ENCODE measurements around the gene CDH22.
A peak's percentile ranks its signal among the peaks of the same experiment; 100 is the strongest.

Gene CDH22

DNA sequence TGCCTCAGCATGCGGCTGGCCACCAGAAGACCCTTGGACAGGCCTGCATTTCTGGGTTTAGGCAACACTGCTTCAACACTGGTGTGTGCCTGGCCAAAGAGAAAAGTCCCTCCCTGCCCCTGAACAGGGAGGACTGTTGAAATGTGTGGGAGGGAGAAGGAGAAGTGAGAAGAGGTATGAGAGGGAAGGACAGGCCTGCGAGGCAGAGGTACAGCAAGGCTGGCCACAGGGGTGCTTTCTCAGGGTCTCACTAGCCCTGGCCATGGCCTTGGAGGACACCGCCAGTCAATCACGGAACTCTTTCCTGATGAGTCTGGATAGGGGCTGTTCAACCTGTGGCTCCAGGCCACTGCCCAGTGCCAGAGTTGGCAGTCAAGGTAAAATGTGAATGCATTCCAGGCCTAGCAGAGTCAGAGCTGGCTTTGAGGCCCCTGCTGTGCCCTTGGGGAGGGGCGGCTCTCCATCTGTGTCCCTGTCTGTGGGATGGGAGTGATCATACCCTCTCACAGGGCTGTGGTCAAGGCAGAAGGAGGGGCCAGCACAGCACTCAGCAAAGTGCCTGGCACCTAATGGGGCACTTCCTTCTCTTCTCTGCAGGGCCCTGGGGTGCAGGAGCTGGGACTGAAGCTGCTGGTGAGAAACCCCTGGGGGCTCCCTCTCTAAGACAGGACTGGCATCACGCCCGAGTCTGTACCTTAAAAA is 43.2 kb upstream of the CDH22 start:
- Histone ChIP-seq H3K9ac (ENCODE audit: low read depth, low read length) (peak overlapping the region; percentile 22; the same call in 1 of the 2 replicates), H3K4me3 (ENCODE audit: low read length) (no peak overlapping the region), H3K9me3 (ENCODE audit: insufficient read depth, low read depth, low read length) (no peaks in the 10 kb centered on the region), H3K27me3 (ENCODE audit: insufficient read depth, low read length) (no peaks in the 10 kb centered on the region), H3K27ac (ENCODE audit: low read depth, low read length) (peak overlapping the region; percentile 82), H3K4me1 (ENCODE audit: insufficient read depth, low read length) (peaks cover 31% of the 10 kb centered on the region), H3K36me3 (ENCODE audit: insufficient read depth, low read length) (peaks cover 20% of the 10 kb centered on the region)
- WGBS, result 91% methylated on average over 7 of the region's 7 CpGs

DNA sequence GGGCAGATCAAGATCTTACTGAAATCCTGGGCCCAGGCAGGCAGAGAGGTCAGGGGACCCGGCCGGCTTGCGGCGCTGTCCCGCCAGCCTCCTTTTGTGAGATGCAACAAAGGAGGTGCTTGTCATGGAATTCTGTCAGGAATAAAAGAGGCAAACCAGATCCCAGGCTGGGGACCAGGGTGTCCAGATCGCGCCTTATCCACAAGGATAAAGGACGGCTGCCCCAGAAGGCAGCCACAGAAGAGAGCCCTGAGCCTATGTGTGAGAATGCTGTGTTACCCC is 42.6 kb upstream of the CDH22 start:
- peak overlapping the region; percentile 82 for H3K27ac ChIP-seq (ENCODE audit: low read depth, low read length)
- peaks cover 31% of the 10 kb centered on the region for H3K4me1 ChIP-seq (ENCODE audit: insufficient read depth, low read length)
- H3K9me3 ChIP-seq (ENCODE audit: insufficient read depth, low read depth, low read length), result no peaks in the 10 kb centered on the region
- peaks cover 14% of the 10 kb centered on the region for H3K36me3 ChIP-seq (ENCODE audit: insufficient read depth, low read length)
- H3K4me3 ChIP-seq (ENCODE audit: low read length), result peak overlapping the region; percentile 6; the same call in 1 of the 2 replicates
- no peaks in the 10 kb centered on the region for H3K27me3 ChIP-seq (ENCODE audit: insufficient read depth, low read length)
- H3K9ac ChIP-seq (ENCODE audit: low read depth, low read length), result peak overlapping the region; percentile 64; the same call in 1 of the 2 replicates
- WGBS, result 52% methylated on average over 8 of the region's 8 CpGs

DNA sequence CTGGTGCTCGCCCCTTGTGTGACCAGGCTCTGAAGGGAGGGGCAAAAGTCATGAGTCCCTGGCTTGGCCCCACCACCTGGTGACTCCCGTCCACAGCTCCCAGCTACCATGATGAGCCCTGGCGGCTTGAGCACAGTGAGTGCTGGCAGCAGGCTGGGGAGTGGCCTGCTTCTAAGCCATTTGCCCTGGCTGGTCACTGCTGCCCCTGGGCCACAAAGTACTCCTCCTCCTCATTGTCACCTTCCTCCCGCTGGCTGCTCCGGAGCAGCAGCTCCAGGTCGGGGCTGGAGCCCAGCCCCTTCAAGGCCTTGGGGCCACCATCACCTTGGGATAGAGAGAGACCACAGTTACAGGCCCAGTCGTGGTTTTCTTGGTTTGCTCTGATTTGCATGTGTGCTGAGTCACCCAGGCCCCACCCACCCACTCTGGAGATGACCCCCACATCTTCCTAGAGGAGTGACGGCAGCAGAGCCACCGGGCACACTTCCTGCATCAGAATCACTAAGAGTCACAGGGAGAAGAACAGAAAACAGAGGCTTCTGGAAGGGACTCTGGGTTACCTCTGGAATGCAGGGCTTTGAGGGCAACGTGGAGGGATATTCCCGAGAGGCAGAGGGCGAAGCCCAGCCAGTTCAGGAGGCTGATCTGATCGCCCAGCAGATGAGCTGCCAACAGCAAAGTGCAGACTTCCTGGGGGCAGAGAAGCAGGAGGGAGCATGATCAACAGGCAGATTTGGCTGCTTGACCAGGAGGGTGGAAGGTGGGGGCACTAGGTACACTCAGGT is 42.1 kb upstream of the CDH22 start:
- Histone ChIP-seq H3K36me3 (ENCODE audit: insufficient read depth, low read length) (peaks cover 11% of the 10 kb centered on the region), H3K9ac (ENCODE audit: low read depth, low read length) (peak overlapping the region; percentile 64; the same call in 1 of the 2 replicates), H3K27me3 (ENCODE audit: insufficient read depth, low read length) (no peaks in the 10 kb centered on the region), H3K9me3 (ENCODE audit: insufficient read depth, low read depth, low read length) (no peaks in the 10 kb centered on the region), H3K4me3 (ENCODE audit: low read length) (peak overlapping the region; percentile 6; the same call in 1 of the 2 replicates), H3K4me1 (ENCODE audit: insufficient read depth, low read length) (peaks cover 31% of the 10 kb centered on the region), H3K27ac (ENCODE audit: low read depth, low read length) (peak overlapping the region; percentile 82)
- WGBS, result 44% methylated on average over 13 of the region's 13 CpGs

DNA sequence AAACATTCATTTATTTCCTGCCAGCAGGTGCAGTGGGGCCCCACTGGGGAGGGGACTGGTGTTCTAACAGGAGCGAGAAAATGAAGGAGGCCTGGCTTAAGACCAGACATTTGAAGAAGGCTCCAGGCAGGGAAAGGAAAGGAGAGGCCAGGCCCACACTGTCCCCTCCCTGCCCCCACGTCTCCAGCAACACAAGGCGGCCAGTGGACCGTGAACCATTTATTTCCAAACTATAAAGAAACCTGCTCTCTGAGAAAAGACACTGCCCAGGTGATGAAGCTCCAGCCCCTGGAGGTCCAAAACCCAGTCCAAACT is 41.4 kb upstream of the CDH22 start:
- WGBS, result 73% methylated on average over 4 of the region's 4 CpGs
- Histone ChIP-seq H3K27me3 (ENCODE audit: insufficient read depth, low read length) (no peaks in the 10 kb centered on the region; the same call in 1 of the 2 replicates), H3K4me3 (ENCODE audit: low read length) (no peak overlapping the region), H3K9me3 (ENCODE audit: insufficient read depth, low read depth, low read length) (no peaks in the 10 kb centered on the region), H3K27ac (ENCODE audit: low read depth, low read length) (peak overlapping the region; percentile 80; the same call in 1 of the 2 replicates), H3K4me1 (ENCODE audit: insufficient read depth, low read length) (peaks cover 31% of the 10 kb centered on the region), H3K36me3 (ENCODE audit: insufficient read depth, low read length) (peaks cover 10% of the 10 kb centered on the region), H3K9ac (ENCODE audit: low read depth, low read length) (0 out of 2 replicates have a peak overlapping the region, but pooled peaks have one; percentile 32)

DNA sequence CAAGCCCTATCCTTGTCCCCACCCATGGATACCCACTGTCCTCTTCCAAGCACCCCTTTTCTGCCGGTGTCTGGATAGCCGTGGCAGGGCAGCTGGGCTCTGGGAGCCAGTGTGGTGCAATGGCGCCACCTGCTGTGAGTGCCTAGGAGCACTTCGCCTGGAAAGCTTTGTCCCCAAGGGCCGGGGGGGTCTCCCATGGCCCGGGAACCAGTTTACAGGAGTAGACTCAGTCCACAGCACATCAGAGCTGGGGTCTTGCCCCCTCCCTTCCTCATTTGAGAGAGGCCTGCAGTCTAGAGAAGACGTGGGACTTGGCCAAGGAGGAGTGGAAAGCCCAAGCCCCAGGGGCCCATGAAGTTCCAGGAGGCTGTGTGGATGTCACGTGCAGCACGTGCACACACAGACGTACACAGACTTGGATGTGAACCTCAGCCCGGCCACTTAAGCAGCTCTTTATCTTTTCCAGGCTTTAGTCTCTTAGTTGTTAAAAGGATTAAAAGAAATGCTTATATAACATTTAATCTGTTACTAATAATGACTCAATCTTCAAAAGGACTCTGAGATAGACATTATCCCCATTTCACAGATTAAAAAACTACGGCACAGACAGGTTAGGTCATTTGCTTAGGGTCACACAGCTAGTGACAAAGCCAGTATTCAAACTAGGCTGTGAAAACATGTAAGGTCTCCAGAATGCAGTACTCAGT is 40.9 kb upstream of the CDH22 start:
- Histone ChIP-seq H3K27me3 (ENCODE audit: insufficient read depth, low read length) (no peaks in the 10 kb centered on the region; the same call in 1 of the 2 replicates), H3K36me3 (ENCODE audit: insufficient read depth, low read length) (peaks cover 5% of the 10 kb centered on the region), H3K4me1 (ENCODE audit: insufficient read depth, low read length) (peaks cover 31% of the 10 kb centered on the region), H3K27ac (ENCODE audit: low read depth, low read length) (no peak overlapping the region), H3K4me3 (ENCODE audit: low read length) (no peak overlapping the region), H3K9ac (ENCODE audit: low read depth, low read length) (no peak overlapping the region), H3K9me3 (ENCODE audit: insufficient read depth, low read depth, low read length) (no peaks in the 10 kb centered on the region)
- 58% methylated on average over 12 of the region's 12 CpGs for WGBS

DNA sequence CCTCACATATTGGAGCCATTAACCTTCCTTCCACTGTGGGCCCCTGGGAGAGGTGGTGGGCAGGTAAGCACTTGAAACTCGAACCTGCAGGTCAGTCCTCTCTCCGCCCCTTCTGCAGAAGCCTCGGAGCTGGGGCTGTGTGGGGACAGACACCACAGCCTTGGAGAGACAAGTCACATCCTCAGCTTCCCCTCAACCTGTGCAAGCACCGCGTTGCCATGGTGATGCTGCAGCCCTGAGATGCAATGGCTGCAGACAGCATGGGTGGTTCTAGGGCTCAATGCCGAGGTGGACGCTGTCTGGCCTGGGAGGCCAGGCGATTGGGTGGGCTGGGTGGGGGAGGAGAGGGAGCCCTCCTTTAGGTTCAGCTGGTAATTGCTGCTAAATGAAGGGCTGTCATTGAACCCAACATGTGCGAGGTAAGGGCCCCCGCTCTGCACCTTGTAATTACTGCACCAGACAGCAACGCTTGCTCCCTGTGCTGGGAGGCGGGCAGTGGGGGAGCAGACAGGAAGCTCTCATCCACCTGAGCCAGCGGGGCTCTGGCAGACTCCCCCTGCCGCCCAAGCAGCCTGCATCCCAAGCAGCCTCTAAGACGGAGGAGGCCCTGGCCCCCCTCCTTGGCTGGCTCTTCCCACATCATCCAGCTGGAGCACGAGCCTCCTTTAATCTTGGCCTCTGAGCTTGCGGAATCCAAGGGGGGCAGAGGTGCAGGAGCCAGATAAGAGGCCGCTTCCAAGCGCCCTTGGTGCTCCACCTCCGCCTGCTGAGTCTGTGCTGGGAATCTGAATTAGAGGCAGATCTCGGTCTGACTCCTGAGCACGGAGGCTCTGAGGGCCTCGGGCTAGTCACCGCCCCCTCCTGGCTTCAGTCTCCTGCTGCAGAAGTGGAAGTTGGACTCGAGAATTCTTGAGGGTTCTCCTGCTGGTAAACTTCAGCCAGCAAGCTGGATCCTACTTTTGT is 39.8 kb upstream of the CDH22 start:
- H3K27me3 ChIP-seq (ENCODE audit: insufficient read depth, low read length), result no peaks in the 10 kb centered on the region; the same call in 1 of the 2 replicates
- no peak overlapping the region for H3K27ac ChIP-seq (ENCODE audit: low read depth, low read length)
- no peaks in the 10 kb centered on the region for H3K9me3 ChIP-seq (ENCODE audit: insufficient read depth, low read depth, low read length)
- H3K4me1 ChIP-seq (ENCODE audit: insufficient read depth, low read length), result peaks cover 31% of the 10 kb centered on the region
- H3K36me3 ChIP-seq (ENCODE audit: insufficient read depth, low read length), result peaks cover 3% of the 10 kb centered on the region
- no peak overlapping the region for H3K9ac ChIP-seq (ENCODE audit: low read depth, low read length)
- H3K4me3 ChIP-seq (ENCODE audit: low read length), result no peak overlapping the region
- whole genome bisulfite sequencing, result 45% methylated on average over 25 of the region's 25 CpGs

DNA sequence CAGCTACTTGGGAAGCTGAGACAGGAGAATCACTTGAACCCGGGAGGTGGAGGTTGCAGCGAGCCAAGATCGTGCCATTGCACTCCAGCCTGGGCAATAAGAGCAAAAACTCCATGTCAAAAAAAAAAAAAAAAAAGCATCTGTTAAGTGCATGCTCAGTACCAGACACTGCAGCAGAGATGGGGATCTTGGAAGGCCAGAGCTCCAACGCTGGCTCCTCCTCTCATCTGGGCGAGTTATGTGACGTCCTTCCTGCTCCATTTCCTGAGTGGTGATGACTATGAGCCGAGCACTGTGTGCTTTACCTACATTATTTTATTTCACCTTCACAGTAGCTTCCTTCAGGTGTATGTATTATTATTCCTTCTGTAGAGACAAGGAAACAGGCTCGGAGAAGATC is 38.5 kb upstream of the CDH22 start:
- Histone ChIP-seq H3K9me3 (ENCODE audit: insufficient read depth, low read depth, low read length) (no peaks in the 10 kb centered on the region), H3K27me3 (ENCODE audit: insufficient read depth, low read length) (peaks cover 3% of the 10 kb centered on the region; the same call in 1 of the 2 replicates), H3K4me1 (ENCODE audit: insufficient read depth, low read length) (peaks cover 32% of the 10 kb centered on the region), H3K4me3 (ENCODE audit: low read length) (no peak overlapping the region), H3K9ac (ENCODE audit: low read depth, low read length) (no peak overlapping the region), H3K36me3 (ENCODE audit: insufficient read depth, low read length) (peaks cover 3% of the 10 kb centered on the region), H3K27ac (ENCODE audit: low read depth, low read length) (no peak overlapping the region)
- WGBS, result 96% methylated on average over 7 of the region's 8 CpGs

DNA sequence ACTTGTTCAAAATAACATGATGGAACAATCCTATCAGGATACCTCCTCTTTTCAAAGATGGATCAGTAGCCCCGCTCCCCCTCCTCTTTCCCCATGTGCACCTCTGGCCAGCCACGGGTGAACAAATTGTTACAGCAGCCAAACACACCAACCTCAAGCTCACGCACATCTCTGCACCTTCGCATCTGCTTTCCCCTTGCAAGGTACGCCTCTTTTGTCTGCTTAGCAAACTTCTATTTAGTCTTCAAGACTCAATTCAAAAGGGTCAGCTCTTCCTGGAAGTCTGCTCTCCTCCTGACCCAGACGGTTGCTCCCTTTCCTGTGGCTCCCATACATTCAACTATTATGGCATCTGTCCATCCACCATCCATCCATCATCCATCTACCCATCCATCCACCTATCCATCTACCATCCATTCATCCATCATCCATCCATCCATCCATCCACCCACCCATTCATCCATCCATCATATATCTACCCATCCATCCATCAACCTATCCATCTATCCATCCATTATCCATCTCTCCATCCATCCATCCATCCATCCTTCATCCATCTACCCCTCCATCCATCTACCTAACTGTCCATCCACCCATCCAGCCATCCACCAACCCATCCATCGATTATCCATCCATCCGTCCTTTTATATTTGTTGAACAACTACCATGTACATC is 36.3 kb upstream of the CDH22 start:
- Histone ChIP-seq H3K27ac (ENCODE audit: low read depth, low read length) (no peak overlapping the region), H3K27me3 (ENCODE audit: insufficient read depth, low read length) (peaks cover 3% of the 10 kb centered on the region; the same call in 1 of the 2 replicates), H3K4me1 (ENCODE audit: insufficient read depth, low read length) (peaks cover 11% of the 10 kb centered on the region), H3K4me3 (ENCODE audit: low read length) (no peak overlapping the region), H3K9ac (ENCODE audit: low read depth, low read length) (no peak overlapping the region), H3K9me3 (ENCODE audit: insufficient read depth, low read depth, low read length) (no peaks in the 10 kb centered on the region), H3K36me3 (ENCODE audit: insufficient read depth, low read length) (no peaks in the 10 kb centered on the region; the same call in 1 of the 2 replicates)
- 72% methylated on average over 8 of the region's 8 CpGs for WGBS

DNA sequence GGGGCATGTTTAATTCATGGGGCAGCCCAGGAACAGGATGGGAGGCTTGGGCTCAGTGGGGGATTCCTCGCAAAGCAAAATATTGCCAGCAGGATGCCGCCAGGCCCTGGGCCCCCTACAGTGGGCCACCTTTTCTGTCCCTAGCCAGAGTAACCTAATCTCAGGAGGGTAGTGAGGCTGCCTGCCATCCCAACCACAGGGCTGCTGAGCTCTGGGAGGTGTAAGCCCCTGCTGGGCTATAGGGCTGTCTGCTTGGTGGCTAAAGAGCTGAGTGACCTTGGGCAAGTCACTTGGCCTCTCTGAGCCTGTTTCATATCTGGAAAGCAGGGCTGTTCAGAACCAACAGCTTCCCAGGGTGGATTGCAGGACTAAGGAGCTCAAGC is 35.7 kb upstream of the CDH22 start:
- Histone ChIP-seq H3K36me3 (ENCODE audit: insufficient read depth, low read length) (no peaks in the 10 kb centered on the region), H3K4me1 (ENCODE audit: insufficient read depth, low read length) (peaks cover 6% of the 10 kb centered on the region), H3K4me3 (ENCODE audit: low read length) (no peak overlapping the region), H3K9me3 (ENCODE audit: insufficient read depth, low read depth, low read length) (no peaks in the 10 kb centered on the region), H3K9ac (ENCODE audit: low read depth, low read length) (no peak overlapping the region), H3K27me3 (ENCODE audit: insufficient read depth, low read length) (peaks cover 8% of the 10 kb centered on the region; the same call in 1 of the 2 replicates), H3K27ac (ENCODE audit: low read depth, low read length) (no peak overlapping the region)
- 57% methylated on average over 2 of the region's 2 CpGs for WGBS

DNA sequence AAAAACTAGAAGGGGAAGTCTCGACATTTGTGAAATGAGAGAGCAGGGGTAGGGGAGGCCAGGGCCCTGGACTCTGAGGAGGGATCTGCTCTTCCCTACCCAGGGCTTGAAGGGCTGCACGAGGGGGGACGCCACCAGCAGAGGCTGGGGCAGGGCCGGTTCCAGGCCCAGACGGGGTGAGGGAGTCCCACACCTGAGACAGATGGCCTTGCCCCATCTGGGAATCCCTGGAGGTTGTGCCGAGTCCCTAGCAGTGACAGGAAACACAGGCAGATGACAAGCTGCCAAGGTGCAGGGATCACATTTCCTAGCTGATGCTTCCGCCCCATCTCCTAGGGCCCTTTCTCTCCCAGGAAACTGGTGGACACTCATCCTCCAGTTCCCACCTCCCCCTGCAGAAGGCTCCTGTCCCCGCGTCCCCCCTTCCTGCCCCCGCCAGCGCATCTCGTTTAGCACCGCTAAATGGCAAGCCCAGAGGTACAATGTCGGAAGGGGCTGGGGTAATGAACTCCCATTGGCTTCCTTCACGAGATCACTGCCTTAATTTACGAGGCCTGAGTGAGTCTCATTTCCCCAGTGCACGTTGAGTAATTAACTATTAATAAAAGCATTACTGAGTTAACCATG is 35.2 kb upstream of the CDH22 start:
- 43% methylated on average over 15 of the region's 17 CpGs for WGBS
- H3K27ac ChIP-seq (ENCODE audit: low read depth, low read length), result no peak overlapping the region
- no peaks in the 10 kb centered on the region for H3K9me3 ChIP-seq (ENCODE audit: insufficient read depth, low read depth, low read length)
- no peak overlapping the region for H3K4me3 ChIP-seq (ENCODE audit: low read length)
- H3K9ac ChIP-seq (ENCODE audit: low read depth, low read length), result no peak overlapping the region
- 0 out of 2 replicates have a peak, but pooled peaks cover 2% of the 10 kb centered on the region for H3K4me1 ChIP-seq (ENCODE audit: insufficient read depth, low read length)
- no peaks in the 10 kb centered on the region for H3K36me3 ChIP-seq (ENCODE audit: insufficient read depth, low read length)
- H3K27me3 ChIP-seq (ENCODE audit: insufficient read depth, low read length), result peaks cover 8% of the 10 kb centered on the region; the same call in 1 of the 2 replicates

All from HUES64 (cell line).